Type B pancreatic cell (in vitro differentiated cells): ENCODE data around the gene SLAIN2. TPM values are rescaled to one million over a fixed set of nuclear protein-coding genes. Genes with fewer than 3 reads are reported as not detected.
"Not testable (repeated sequence)": the region's sequence is repeated elsewhere in the genome, so short reads cannot be mapped to it uniquely, and the experiment has no call there.

Experiments used
- DNase-seq: peaks from one replicate; pipeline ENCODE4 v3.0.0; 2021; ENCODE audit warnings: mixed read lengths; ENCODE audit not compliant: unreplicated experiment; ENCODE audit errors: extremely low spot score
- H3K27ac Mint-ChIP-seq: 2 replicates; pipeline ENCODE4 v1.8.0; 2021; ENCODE audit warnings: mild to moderate bottlenecking, mixed read lengths
- H3K27me3 Mint-ChIP-seq: 2 replicates; pipeline ENCODE4 v1.8.0; 2021; ENCODE audit warnings: mixed read lengths
- H3K36me3 Mint-ChIP-seq: 2 replicates; pipeline ENCODE4 v1.8.0; 2021; ENCODE audit warnings: mixed read lengths
- H3K4me1 Mint-ChIP-seq: one replicate; pipeline ENCODE4 v1.8.0; 2021; ENCODE audit warnings: mixed read lengths; ENCODE audit not compliant: unreplicated experiment
- H3K4me3 Mint-ChIP-seq: 2 replicates; pipeline ENCODE4 v1.8.0; 2021; ENCODE audit warnings: mild to moderate bottlenecking, mixed read lengths
- H3K9me3 Mint-ChIP-seq: 2 replicates; pipeline ENCODE4 v1.8.0; 2021; ENCODE audit warnings: mixed read lengths
- CTCF ChIP-seq: fragments of 200-600 bp; sonication (generic); conservative IDR thresholded peaks from 2 replicates; pipeline ENCODE4 v1.5.0; 2021; ENCODE audit warnings: antibody characterized with exemption, mild to moderate bottlenecking
- long read RNA-seq: library from polyadenylated mRNA; unstranded; transcript quantifications from one replicate; pipeline ENCODE4 v2.0.0, GENCODE V29; 2020
- total RNA-seq: library from RNA; stranded (reverse); gene quantifications from 2 replicates; pipeline ENCODE4 v1.2.1, GENCODE V29; 2021; ENCODE audit warnings: low replicate concordance

SLAIN2 gene
- total RNA-seq = 55.8 and 68.5 TPM in 2 replicates
- long read RNA-seq, full-length matches to known transcripts = 1 of 12 reads
- long read RNA-seq, partial matches to known transcripts = 4 of 12 reads
- long read RNA-seq, other reads (novel, unspliced or antisense) = 7 of 12 reads

GRCh38 chr4:48340965-48341775 is at the start of gene SLAIN2:
Gene SLAIN2 (plus strand): TSS chr4:48341529. CDS start chr4:48341740, 211 bp downstream.
- peak; percentile 99 for DNase-seq
- no peaks in the 10 kb centered on the region for H3K36me3 Mint-ChIP-seq
- H3K27me3 Mint-ChIP-seq = no peaks in the 10 kb centered on the region
- peak; percentile 76 for TF ChIP-seq CTCF
- no peaks in the 10 kb centered on the region for H3K9me3 Mint-ChIP-seq
- peak within 1 kb of the TSS; percentile 98 for H3K4me3 Mint-ChIP-seq
- H3K4me1 Mint-ChIP-seq = peaks cover 50% of the 10 kb centered on the region
- peak within 1 kb of the TSS; percentile 93 for H3K27ac Mint-ChIP-seq

- H3K36me3 Mint-ChIP-seq, H3K4me1 Mint-ChIP-seq, DNase-seq, H3K27ac Mint-ChIP-seq, H3K27me3 Mint-ChIP-seq, H3K9me3 Mint-ChIP-seq, H3K4me3 Mint-ChIP-seq: not testable (repeated sequence)
These were observed 49.0 kb upstream of the SLAIN2 start for GRCh38 chr4:48292218-48292790.

GRCh38 chr4:48295116-48295515 is 46.2 kb upstream of the SLAIN2 start:
- Mint-ChIP-seq H3K4me1 (no peaks in the 10 kb centered on the region), H3K27ac (no peak overlapping the region), H3K4me3 (no peak overlapping the region), H3K36me3 (no peaks in the 10 kb centered on the region), H3K9me3 (no peaks in the 10 kb centered on the region), H3K27me3 (no peaks in the 10 kb centered on the region)
- TF ChIP-seq CTCF = no peak
- DNase-seq = no peak

GRCh38 chr4:48296365-48296764 is 45.0 kb upstream of the SLAIN2 start:
- Mint-ChIP-seq H3K27me3 (no peaks in the 10 kb centered on the region), H3K4me1 (no peaks in the 10 kb centered on the region), H3K27ac (no peak overlapping the region), H3K9me3 (no peaks in the 10 kb centered on the region), H3K36me3 (no peaks in the 10 kb centered on the region), H3K4me3 (no peak overlapping the region)
- DNase-seq = no peak
- TF ChIP-seq CTCF = no peak

- Mint-ChIP-seq H3K27ac (no peak overlapping the region), H3K9me3 (no peaks in the 10 kb centered on the region)
These were observed 44.0 kb upstream of the SLAIN2 start for GRCh38 chr4:48297256-48297846.

More at GRCh38 chr4:48297256-48297846, 44.0 kb upstream of the SLAIN2 start:
- Mint-ChIP-seq H3K36me3 (no peaks in the 10 kb centered on the region), H3K4me1 (no peaks in the 10 kb centered on the region), H3K4me3 (no peak overlapping the region), H3K27me3 (no peaks in the 10 kb centered on the region)
- DNase-seq = no peak
- no peak for TF ChIP-seq CTCF
